Caco-2 (cell line): Measurements from ENCODE around the gene LIN37. TPM values are rescaled to one million over a fixed set of nuclear protein-coding genes. Genes with fewer than 3 reads are reported as not detected.

ENCODE experiments used
- BruUV-seq: library from RNA; stranded (reverse); fragments of 400-500 nt; replicated peaks from 2 replicates; lab custom pipeline; 2021; lab: Mats Ljungman, UMichigan
- CTCF ChIA-PET: fragments of 300-600 bp; sonication (Branson Sonifier 250); formaldehyde crosslinking; loops from one replicate; lab custom pipeline; 2022; ENCODE audit warnings: antibody characterized with exemption; lab: Charles Lee
- POLR2A ChIA-PET: fragments of 300-600 bp; sonication (Branson Sonifier 250); formaldehyde crosslinking; loops from one replicate; lab custom pipeline; 2022; ENCODE audit warnings: antibody characterized with exemption; lab: Charles Lee
- DNase-seq, 2 experiments: peaks; one replicate each; pipeline versions ENCODE4 v3.0.0 to v3.0.0-alpha.2; 2020 to 2022
- H3K27me3 ChIP-seq: replicated peaks from 2 replicates; pipeline ENCODE4 v1.6.0; 2011; ENCODE audit warnings: low read length; ENCODE audit not compliant: control insufficient read depth, insufficient read depth
- H3K36me3 ChIP-seq: 2 replicates; pipeline ENCODE4 v1.5.1; 2011; ENCODE audit warnings: low read length; ENCODE audit not compliant: control insufficient read depth, insufficient read depth
- H3K4me1 ChIP-seq: fragments of 250-450 bp; sonication (Bioruptor Pico); 2 replicates; pipeline ENCODE4 v1.5.1; 2020; ENCODE audit warnings: mild to moderate bottlenecking
- H3K4me3 ChIP-seq: 2 replicates; pipeline ENCODE4 v1.5.1; 2011; ENCODE audit warnings: low read depth, mild to moderate bottlenecking, control low read depth, low read length
- H3K9me3 ChIP-seq: fragments of 250-450 bp; sonication (Bioruptor Pico); 2 replicates; pipeline ENCODE4 v1.5.1; 2020; ENCODE audit warnings: mild to moderate bottlenecking, moderate library complexity
- H3K27ac Mint-ChIP-seq: one replicate; pipeline ENCODE4 v1.8.0; 2022; ENCODE audit warnings: mixed read lengths; ENCODE audit not compliant: unreplicated experiment
- H3K27me3 Mint-ChIP-seq: one replicate; pipeline ENCODE4 v1.8.0; 2022; ENCODE audit warnings: mixed read lengths; ENCODE audit not compliant: insufficient read depth, unreplicated experiment
- H3K36me3 Mint-ChIP-seq: one replicate; pipeline ENCODE4 v1.8.0; 2022; ENCODE audit warnings: mild to moderate bottlenecking, mixed read lengths; ENCODE audit not compliant: insufficient read depth, unreplicated experiment
- H3K4me1 Mint-ChIP-seq: one replicate; pipeline ENCODE4 v1.8.0; 2022; ENCODE audit warnings: low read depth, mixed read lengths; ENCODE audit not compliant: unreplicated experiment
- H3K4me3 Mint-ChIP-seq: one replicate; pipeline ENCODE4 v1.8.0; 2022; ENCODE audit warnings: mild to moderate bottlenecking, moderate library complexity, mixed read lengths; ENCODE audit not compliant: unreplicated experiment
- H3K9me3 Mint-ChIP-seq: one replicate; pipeline ENCODE4 v1.8.0; 2022; ENCODE audit warnings: mixed read lengths; ENCODE audit not compliant: unreplicated experiment
- intact Hi-C: fragments of 100-400 bp; cut with micrococcal nuclease; formaldehyde crosslinking; loops from one replicate; pipeline ENCODE4 v1.10.0; 2022; ENCODE audit not compliant: unreplicated experiment
- total RNA-seq: library from RNA; stranded (reverse); gene quantifications from 2 replicates; pipeline ENCODE4 v1.2.3, GENCODE V29; 2022
- TF ChIP-seq, protein P1 (sequence below), 2 experiments: fragments of 200-600 bp in 1 of 2; IDR thresholded peaks; 1 replicate in 1 of 2; 2 replicates in 1 of 2; pipeline versions ENCODE4 v1.5.1 to v1.8.0; 2011 to 2022; ENCODE audit warnings: antibody characterized with exemption in 1 of 2, control low read depth in 1 of 2, inconsistent platforms in 1 of 2, low read depth in 1 of 2, low read length in 1 of 2, mild to moderate bottlenecking in 1 of 2, moderate library complexity in 1 of 2; ENCODE audit not compliant: insufficient read depth in 1 of 2, severe bottlenecking in 1 of 2, unreplicated experiment in 1 of 2

Gene LIN37
- total RNA-seq, 1 experiment from 2014 or later, result 10.2 TPM

DNA sequence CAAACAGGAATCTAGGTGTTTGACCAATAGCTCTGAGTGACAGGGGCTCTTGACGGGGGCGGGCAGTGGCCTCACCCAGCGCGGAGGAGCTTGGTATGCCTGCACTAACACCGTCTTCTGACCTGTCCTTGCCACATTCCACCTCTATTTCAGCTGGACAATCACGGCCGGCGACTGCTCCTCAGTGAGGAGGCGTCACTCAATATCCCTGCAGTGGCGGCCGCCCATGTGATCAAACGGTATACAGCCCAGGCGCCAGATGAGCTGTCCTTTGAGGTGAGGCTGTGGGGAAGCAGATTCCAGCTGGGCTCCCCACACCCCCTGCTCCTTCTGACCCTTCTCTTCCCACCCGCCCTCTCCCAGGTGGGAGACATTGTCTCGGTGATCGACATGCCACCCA is 31.7 kb downstream of the LIN37 start:
- TF ChIP-seq, protein P1, sequence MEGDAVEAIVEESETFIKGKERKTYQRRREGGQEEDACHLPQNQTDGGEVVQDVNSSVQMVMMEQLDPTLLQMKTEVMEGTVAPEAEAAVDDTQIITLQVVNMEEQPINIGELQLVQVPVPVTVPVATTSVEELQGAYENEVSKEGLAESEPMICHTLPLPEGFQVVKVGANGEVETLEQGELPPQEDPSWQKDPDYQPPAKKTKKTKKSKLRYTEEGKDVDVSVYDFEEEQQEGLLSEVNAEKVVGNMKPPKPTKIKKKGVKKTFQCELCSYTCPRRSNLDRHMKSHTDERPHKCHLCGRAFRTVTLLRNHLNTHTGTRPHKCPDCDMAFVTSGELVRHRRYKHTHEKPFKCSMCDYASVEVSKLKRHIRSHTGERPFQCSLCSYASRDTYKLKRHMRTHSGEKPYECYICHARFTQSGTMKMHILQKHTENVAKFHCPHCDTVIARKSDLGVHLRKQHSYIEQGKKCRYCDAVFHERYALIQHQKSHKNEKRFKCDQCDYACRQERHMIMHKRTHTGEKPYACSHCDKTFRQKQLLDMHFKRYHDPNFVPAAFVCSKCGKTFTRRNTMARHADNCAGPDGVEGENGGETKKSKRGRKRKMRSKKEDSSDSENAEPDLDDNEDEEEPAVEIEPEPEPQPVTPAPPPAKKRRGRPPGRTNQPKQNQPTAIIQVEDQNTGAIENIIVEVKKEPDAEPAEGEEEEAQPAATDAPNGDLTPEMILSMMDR (IDR thresholded peaks at IDR 0.05; ENCODE audit: insufficient read depth in 1 of 2, low read depth in 1 of 2, low read length in 1 of 2, severe bottlenecking in 1 of 2, unreplicated experiment in 1 of 2), result no peak
- Histone ChIP-seq H3K36me3 (no peaks in the 10 kb centered on the region; the same call in 1 of the 2 replicates), H3K4me3 (no peak overlapping the region), H3K4me1 (no peaks in the 10 kb centered on the region), H3K27me3 (no peaks in the 10 kb centered on the region), H3K9me3 (no peaks in the 10 kb centered on the region)
- no peak overlapping the region for H3K27ac Mint-ChIP-seq
- ChIA-PET POLR2A (interaction anchor here (0.6 kb wide), 1 partner anchor 61 kb away, joined by 5 read pairs; no protein-coding TSS in a partner anchor), CTCF (no interaction called here)
- H3K4me3 Mint-ChIP-seq, result no peak overlapping the region
- no peaks in the 10 kb centered on the region for H3K9me3 Mint-ChIP-seq
- H3K4me1 Mint-ChIP-seq, result peaks cover 8% of the 10 kb centered on the region
- no peak for DNase-seq
- H3K36me3 Mint-ChIP-seq, result peaks cover 8% of the 10 kb centered on the region
- intact Hi-C loops, result no loop called here
- H3K27me3 Mint-ChIP-seq, result no peaks in the 10 kb centered on the region
- no TSS peak for BruUV-seq

DNA sequence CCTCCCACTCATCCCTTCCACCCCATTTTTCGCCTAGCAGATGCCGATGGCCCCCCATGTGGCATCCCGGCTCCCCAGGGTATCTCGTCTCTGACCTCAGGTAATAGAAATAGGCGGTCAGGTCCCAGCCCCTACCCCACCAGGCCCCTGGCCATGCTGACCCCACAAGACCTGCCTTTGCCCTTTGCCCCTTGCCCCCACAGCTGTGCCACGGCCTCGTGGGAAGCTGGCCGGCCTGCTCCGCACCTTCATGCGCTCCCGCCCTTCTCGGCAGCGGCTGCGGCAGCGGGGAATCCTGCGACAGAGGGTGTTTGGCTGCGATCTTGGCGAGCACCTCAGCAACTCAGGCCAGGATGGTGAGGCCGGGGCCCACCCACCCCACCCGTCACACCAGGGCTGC is 32.3 kb downstream of the LIN37 start:
- ChIA-PET CTCF (no interaction called here), POLR2A (interaction anchor here (0.6 kb wide), 1 partner anchor 62 kb away, joined by 5 read pairs; no protein-coding TSS in a partner anchor)
- Histone ChIP-seq H3K4me3 (no peak overlapping the region), H3K9me3 (no peaks in the 10 kb centered on the region), H3K27me3 (no peaks in the 10 kb centered on the region), H3K4me1 (no peaks in the 10 kb centered on the region), H3K36me3 (no peaks in the 10 kb centered on the region; the same call in 1 of the 2 replicates)
- H3K9me3 Mint-ChIP-seq, result no peaks in the 10 kb centered on the region
- H3K27ac Mint-ChIP-seq, result no peak overlapping the region
- DNase-seq, result no peak
- H3K4me3 Mint-ChIP-seq, result no peak overlapping the region
- H3K4me1 Mint-ChIP-seq, result peaks cover 8% of the 10 kb centered on the region
- BruUV-seq, result no TSS peak
- no peaks in the 10 kb centered on the region for H3K27me3 Mint-ChIP-seq
- intact Hi-C loops, result no loop called here
- H3K36me3 Mint-ChIP-seq, result peaks cover 5% of the 10 kb centered on the region
- TF ChIP-seq, protein P1 (IDR thresholded peaks at IDR 0.05; ENCODE audit: insufficient read depth in 1 of 2, low read depth in 1 of 2, low read length in 1 of 2, severe bottlenecking in 1 of 2, unreplicated experiment in 1 of 2), result no peak

DNA sequence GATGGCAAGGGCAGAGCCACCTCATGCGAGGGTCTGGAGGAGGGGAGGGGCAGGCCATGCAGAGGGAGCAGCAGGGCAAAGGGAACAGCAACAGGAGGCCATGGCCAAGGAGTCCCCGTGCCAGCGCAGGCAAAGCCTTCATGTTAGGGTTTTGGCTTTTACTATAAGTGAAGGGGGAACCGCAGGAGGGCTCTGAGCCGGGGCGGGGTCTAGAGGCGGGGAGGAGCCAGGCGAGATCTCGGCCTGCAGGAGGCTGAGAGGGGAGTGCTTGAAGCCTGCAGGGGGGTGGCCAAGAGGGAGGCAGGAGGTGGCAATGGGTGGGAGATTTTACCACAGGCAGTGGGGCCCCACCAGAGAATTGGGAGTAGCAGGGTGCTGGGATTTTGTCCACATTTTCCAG is 33.3 kb downstream of the LIN37 start:
- no peaks in the 10 kb centered on the region for H3K27me3 Mint-ChIP-seq
- DNase-seq, result no peak
- CTCF ChIA-PET, result interaction anchor here (1.0 kb wide), 1 partner anchor 149 kb away, joined by 3 read pairs; no protein-coding TSS in a partner anchor
- no peaks in the 10 kb centered on the region for H3K9me3 ChIP-seq
- POLR2A ChIA-PET, result no interaction called here
- intact Hi-C loops, result no loop called here
- no peaks in the 10 kb centered on the region for H3K4me1 ChIP-seq
- no peaks in the 10 kb centered on the region for H3K9me3 Mint-ChIP-seq
- TF ChIP-seq, protein P1 (IDR thresholded peaks at IDR 0.05; ENCODE audit: insufficient read depth in 1 of 2, low read depth in 1 of 2, low read length in 1 of 2, severe bottlenecking in 1 of 2, unreplicated experiment in 1 of 2), result no peak
- H3K4me1 Mint-ChIP-seq, result peaks cover 8% of the 10 kb centered on the region
- no peak overlapping the region for H3K4me3 Mint-ChIP-seq
- H3K36me3 Mint-ChIP-seq, result peaks cover 5% of the 10 kb centered on the region
- H3K27me3 ChIP-seq, result no peaks in the 10 kb centered on the region
- no peak overlapping the region for H3K27ac Mint-ChIP-seq
- H3K4me3 ChIP-seq, result no peak overlapping the region
- H3K36me3 ChIP-seq, result no peaks in the 10 kb centered on the region; the same call in 1 of the 2 replicates
- BruUV-seq, result no TSS peak
